Body of pancreas (tissue), 4 donors: ENCODE results near the gene BRAF.

Source experiments
- CTCF ChIP-seq, 7 experiments: fragments of 450-650 bp in 4 of 7; fragments of 200-600 bp in 3 of 7; sonication (generic) in 3 of 7; IDR thresholded peaks; one replicate each; pipeline ENCODE4 v1.5.1; 2016 to 2019; ENCODE audit warnings: antibody characterized with exemption in 7 of 7
- POLR2A ChIP-seq, 3 donors: fragments of 450-650 bp; IDR thresholded peaks; one replicate each; pipeline ENCODE4 v1.6.1; 2016; ENCODE audit warnings: antibody characterized with exemption in 3 of 3, mild to moderate bottlenecking in 2 of 3

- no peak for TF ChIP-seq POLR2A (IDR thresholded peaks at IDR 0.05)
- no peak for TF ChIP-seq CTCF (IDR thresholded peaks at IDR 0.05)
These were observed 57.8 kb downstream of the BRAF start for GRCh38 chr7:140866926-140867325.
